CD14-positive monocyte (primary cell): ENCODE results near the gene TRIM74. TPM values are rescaled to one million over a fixed set of nuclear protein-coding genes. Genes with fewer than 3 reads are reported as not detected.
"Not testable (repeated sequence)": the region's sequence is repeated elsewhere in the genome, so short reads cannot be mapped to it uniquely, and the experiment has no call there.

ENCODE experiments used
- DNase-seq, 3 donors: peaks; one replicate each; pipeline ENCODE4 v3.0.0-alpha.2; 2011 to 2022
- H2AFZ ChIP-seq: 2 replicates; pipeline ENCODE4 v1.6.0; 2012; ENCODE audit warnings: mild to moderate bottlenecking, low read depth, low read length, inconsistent platforms; ENCODE audit not compliant: insufficient read depth, poor library complexity, severe bottlenecking
- H3K27ac ChIP-seq, 2 donors: 1 replicate in 1 of 2; 2 replicates in 1 of 2; pipeline ENCODE4 v1.5.1; 2012 to 2013; ENCODE audit warnings: low read length in 2 of 2, control low read depth in 1 of 2, inconsistent platforms in 1 of 2, low read depth in 1 of 2, mild to moderate bottlenecking in 1 of 2
- H3K27me3 ChIP-seq, 2 donors: one replicate each; pipeline versions ENCODE4 v1.6.0 to v1.6.1; 2011 to 2013; ENCODE audit warnings: low read length in 2 of 2; ENCODE audit not compliant: control insufficient read depth in 2 of 2, insufficient read depth in 2 of 2
- H3K36me3 ChIP-seq, 2 donors: replicated peaks in 1 of 2; 1 replicate in 1 of 2; 2 replicates in 1 of 2; pipeline versions ENCODE4 v1.5.1 to v1.6.1; 2012 to 2013; ENCODE audit warnings: low read length in 2 of 2, control low read depth in 1 of 2, inconsistent platforms in 1 of 2, mild to moderate bottlenecking in 1 of 2; ENCODE audit not compliant: insufficient read depth in 2 of 2, control insufficient read depth in 1 of 2
- H3K4me1 ChIP-seq, 2 donors: 1 replicate in 1 of 2; 2 replicates in 1 of 2; pipeline versions ENCODE4 v1.5.1 to v1.6.1; 2012 to 2013; ENCODE audit warnings: low read length in 2 of 2, control low read depth in 1 of 2, inconsistent platforms in 1 of 2, mild to moderate bottlenecking in 1 of 2, moderate library complexity in 1 of 2; ENCODE audit not compliant: insufficient read depth in 2 of 2, control insufficient read depth in 1 of 2
- H3K4me2 ChIP-seq: replicated peaks from 2 replicates; pipeline ENCODE3; 2012; ENCODE audit warnings: low read length, moderate library complexity, mild to moderate bottlenecking; ENCODE audit not compliant: poor library complexity, severe bottlenecking; ENCODE audit errors: extremely low read depth
- H3K4me3 ChIP-seq, 3 experiments: fragments of 200-600 bp in 1 of 3; sonication (generic) in 1 of 3; replicated peaks in 1 of 3; 1 replicate in 2 of 3; 2 replicates in 1 of 3; pipeline ENCODE4 v1.5.1; 2011 to 2013; ENCODE audit warnings: low read length in 3 of 3, mild to moderate bottlenecking in 3 of 3, control low read depth in 2 of 3, low read depth in 2 of 3, inconsistent platforms in 1 of 3, moderate library complexity in 1 of 3
- H3K79me2 ChIP-seq: 2 replicates; pipeline ENCODE4 v1.6.0; 2012; ENCODE audit warnings: mild to moderate bottlenecking, control low read depth, inconsistent platforms, low read length, moderate library complexity; ENCODE audit not compliant: insufficient read depth
- H3K9ac ChIP-seq: 2 replicates; pipeline ENCODE4 v1.6.0; 2017; ENCODE audit warnings: low read length, mild to moderate bottlenecking; ENCODE audit not compliant: insufficient read depth, poor library complexity, severe bottlenecking
- H3K9me3 ChIP-seq, 2 donors: replicated peaks in 1 of 2; 1 replicate in 1 of 2; 2 replicates in 1 of 2; pipeline versions ENCODE4 v1.5.1 to v1.6.1; 2012 to 2013; ENCODE audit warnings: low read length in 2 of 2, control low read depth in 1 of 2; ENCODE audit not compliant: control insufficient read depth in 1 of 2, insufficient read depth in 1 of 2
- H4K20me1 ChIP-seq: 2 replicates; pipeline ENCODE4 v1.6.0; 2012; ENCODE audit warnings: mild to moderate bottlenecking, low read length, control low read depth, moderate library complexity; ENCODE audit not compliant: insufficient read depth
- H3K27ac Mint-ChIP-seq, 7 donors: one replicate each; pipeline ENCODE4 v1.8.0; 2020; ENCODE audit warnings: mild to moderate bottlenecking in 7 of 7, mixed read lengths in 7 of 7, moderate library complexity in 6 of 7, inconsistent platforms in 2 of 7
- H3K27me3 Mint-ChIP-seq, 3 donors: one replicate each; pipeline ENCODE4 v1.8.0; 2021 to 2022; ENCODE audit warnings: low read depth in 3 of 3, mild to moderate bottlenecking in 3 of 3, mixed read lengths in 3 of 3, moderate library complexity in 3 of 3, inconsistent platforms in 1 of 3
- H3K36me3 Mint-ChIP-seq, 2 donors: one replicate each; pipeline ENCODE4 v1.8.0; 2020; ENCODE audit warnings: mixed read lengths in 2 of 2, inconsistent platforms in 1 of 2, mild to moderate bottlenecking in 1 of 2
- H3K4me1 Mint-ChIP-seq: one replicate; pipeline ENCODE4 v1.8.0; 2020; ENCODE audit warnings: mild to moderate bottlenecking, mixed read lengths
- H3K4me3 Mint-ChIP-seq, 2 donors: one replicate each; pipeline ENCODE4 v1.8.0; 2020; ENCODE audit warnings: mild to moderate bottlenecking in 2 of 2, mixed read lengths in 2 of 2, moderate library complexity in 1 of 2
- H3K9me3 Mint-ChIP-seq, 7 donors: one replicate each; pipeline ENCODE4 v1.8.0; 2020 to 2022; ENCODE audit warnings: mixed read lengths in 7 of 7, mild to moderate bottlenecking in 6 of 7, moderate library complexity in 6 of 7, inconsistent platforms in 2 of 7
- WGBS: methylation state at CpG from one replicate; pipeline ENCODE4 v1.1.5; 2013; ENCODE audit warnings: missing lambda C conversion rate; ENCODE audit not compliant: insufficient coverage; 5-methylcytosine and 5-hydroxymethylcytosine counted together
- intact Hi-C, 2 donors: fragments of 100-400 bp; cut with micrococcal nuclease; formaldehyde crosslinking; loops; one replicate each; pipeline versions ENCODE4 v1.15.0 to v1.15.1; 2023
- polyA plus RNA-seq, 3 donors: library from polyadenylated mRNA; depleted of rRNA in 1 of 3; unstranded in 2 of 3; stranded (reverse) in 1 of 3; fragments of 300-500 nt in 2 of 3; fragments of >200 nt in 1 of 3; fragmentation: Illumina TruSeq in 2 of 3; gene quantifications; 1 replicate in 2 of 3; 2 replicates in 1 of 3; pipeline ENCODE4 v1.2.3, GENCODE V29; 2012 to 2021

Gene TRIM74
- polyA plus RNA-seq, 3 donors, result 0.08 TPM; not detected in 2

DNA sequence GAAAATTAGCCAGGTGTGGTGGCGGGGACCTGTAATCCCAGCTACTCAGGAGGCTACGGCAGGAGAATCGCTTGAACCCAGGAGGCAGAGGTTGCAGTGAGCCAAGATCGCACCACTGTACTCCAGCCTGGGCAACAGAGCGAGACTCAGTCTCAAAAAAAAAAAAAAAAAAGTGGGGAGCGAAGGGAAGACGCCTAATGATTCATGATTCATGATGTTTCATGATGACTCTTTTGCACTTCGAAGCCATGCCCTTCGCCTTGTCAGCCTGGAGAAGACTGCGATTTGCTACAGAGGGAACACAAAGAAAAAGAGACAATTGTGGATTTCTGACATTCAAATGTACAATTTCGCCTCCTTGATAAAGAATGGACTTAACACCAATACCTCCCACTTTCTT is 12.8 kb upstream of the TRIM74 start:
- H3K27me3 ChIP-seq, H3K4me1 ChIP-seq, H3K27ac ChIP-seq, H3K4me3 Mint-ChIP-seq, H3K4me2 ChIP-seq, H3K9me3 Mint-ChIP-seq, H3K9me3 ChIP-seq, H3K27ac Mint-ChIP-seq, H3K4me3 ChIP-seq, H3K27me3 Mint-ChIP-seq, H4K20me1 ChIP-seq, H2AFZ ChIP-seq, H3K9ac ChIP-seq, H3K79me2 ChIP-seq, H3K4me1 Mint-ChIP-seq, DNase-seq, H3K36me3 ChIP-seq, intact Hi-C loops, H3K36me3 Mint-ChIP-seq: not testable (repeated sequence)
- WGBS, result no CpG with 5 or more reads among the region's 11 CpGs

DNA sequence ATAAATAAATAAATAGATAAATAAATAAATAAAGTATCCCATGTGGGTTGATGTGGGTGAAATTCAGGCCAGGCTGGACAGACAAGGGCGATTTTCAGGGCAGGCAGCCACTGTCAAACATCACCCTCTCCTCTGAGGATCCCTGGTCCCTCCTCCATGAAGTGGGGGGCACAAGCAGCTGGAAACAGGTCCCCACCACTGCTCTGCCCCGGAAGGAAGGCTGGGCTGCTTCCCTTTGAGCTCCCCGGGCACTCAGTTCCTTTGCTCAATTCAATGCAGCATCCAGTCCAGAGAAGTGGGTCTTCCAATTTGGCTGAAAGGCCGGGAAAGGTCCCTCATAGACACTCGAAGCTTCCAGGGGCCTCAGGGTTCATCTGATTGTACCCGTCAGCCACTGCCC is 11.1 kb upstream of the TRIM74 start:
- H3K36me3 ChIP-seq, H3K4me3 ChIP-seq, H3K9me3 ChIP-seq, H3K9ac ChIP-seq, H2AFZ ChIP-seq, H4K20me1 ChIP-seq, H3K4me2 ChIP-seq, H3K4me3 Mint-ChIP-seq, H3K79me2 ChIP-seq, intact Hi-C loops, H3K27ac ChIP-seq, H3K4me1 ChIP-seq, H3K27ac Mint-ChIP-seq, H3K27me3 Mint-ChIP-seq, H3K4me1 Mint-ChIP-seq, H3K36me3 Mint-ChIP-seq, DNase-seq, H3K9me3 Mint-ChIP-seq, H3K27me3 ChIP-seq: not testable (repeated sequence)
- no CpG with 5 or more reads among the region's 6 CpGs for WGBS

GRCh38 chr7:72976434-72976833 is 7.2 kb upstream of the TRIM74 start:
- H3K36me3 Mint-ChIP-seq, H3K4me3 Mint-ChIP-seq, H3K9me3 Mint-ChIP-seq, H3K27ac Mint-ChIP-seq, intact Hi-C loops, H3K4me1 Mint-ChIP-seq, H3K9me3 ChIP-seq, H3K27ac ChIP-seq, H4K20me1 ChIP-seq, H3K4me3 ChIP-seq, H2AFZ ChIP-seq, H3K4me2 ChIP-seq, H3K79me2 ChIP-seq, H3K9ac ChIP-seq, H3K4me1 ChIP-seq, H3K27me3 Mint-ChIP-seq, DNase-seq, H3K27me3 ChIP-seq, H3K36me3 ChIP-seq: not testable (repeated sequence)
- WGBS, result no CpG with 5 or more reads among the region's 12 CpGs

DNA sequence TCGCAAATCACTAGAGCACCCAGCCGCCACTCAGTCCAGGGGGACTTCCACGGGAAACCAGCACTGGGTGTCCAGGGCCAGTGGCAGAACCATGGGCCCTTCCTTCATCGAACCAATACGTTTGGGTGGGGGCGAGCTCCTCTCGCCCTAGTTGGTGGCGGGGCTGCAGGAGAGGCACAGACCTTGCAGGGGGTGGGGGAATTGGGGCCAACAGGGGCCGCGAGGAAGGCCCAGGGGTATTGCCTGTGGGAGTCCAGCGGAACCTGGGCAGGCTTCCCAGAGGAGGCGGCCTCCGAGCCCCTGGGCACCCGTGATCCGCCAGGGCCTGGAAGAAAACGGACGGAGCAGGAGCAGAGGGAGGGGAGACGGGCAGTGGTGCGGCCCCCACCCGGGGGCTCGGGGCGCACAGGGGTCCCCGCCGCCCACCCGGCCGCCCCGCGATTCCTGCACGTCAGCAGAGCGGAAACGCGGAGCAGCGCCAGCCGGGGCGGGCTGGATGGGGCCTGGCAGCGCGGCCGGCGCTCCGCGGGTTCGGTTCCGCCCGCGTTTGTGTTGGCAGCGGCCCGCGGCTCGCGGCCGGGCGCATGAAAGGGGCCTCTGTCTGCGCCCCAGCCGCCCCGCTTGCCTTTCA is 6.5 kb upstream of the TRIM74 start:
- H3K36me3 Mint-ChIP-seq, H3K9ac ChIP-seq, H2AFZ ChIP-seq, H3K27me3 ChIP-seq, H3K27ac ChIP-seq, H3K4me1 ChIP-seq, H3K27ac Mint-ChIP-seq, H3K4me3 ChIP-seq, H3K9me3 ChIP-seq, H3K9me3 Mint-ChIP-seq, H3K27me3 Mint-ChIP-seq, H3K4me1 Mint-ChIP-seq, H3K36me3 ChIP-seq, H3K4me2 ChIP-seq, intact Hi-C loops, H3K79me2 ChIP-seq, H4K20me1 ChIP-seq, DNase-seq, H3K4me3 Mint-ChIP-seq: not testable (repeated sequence)
- 100% methylated on average over 1 of the region's 55 CpGs for WGBS
